ENCODE data around the gene NR5A1. TPM values are rescaled to one million over a fixed set of nuclear protein-coding genes. Genes with fewer than 3 reads are reported as not detected.

The NR5A1 gene
- total RNA-seq, 2 donors from 2014 or later: not detected

- no peak for DNase-seq (ENCODE audit: low spot score)
- Histone ChIP-seq H3K36me3 (no peaks in the 10 kb centered on the region), H3K27me3 (peaks cover 15 to 31% of the 10 kb centered on the region in 2 donors), H3K4me1 (peaks cover 0 to 18% of the 10 kb centered on the region in 2 donors), H3K27ac (no peak overlapping the region), H3K9me3 (no peaks in the 10 kb centered on the region), H3K4me3 (peak overlapping the region in 1 of 2 donors; percentile 15)
- no peak for TF ChIP-seq CTCF (IDR thresholded peaks at IDR 0.05)
These were observed 1.9 kb downstream of the NR5A1 start for GRCh38 chr9:124505006-124505900.

GRCh38 chr9:124504530-124505005 lies 2.6 kb downstream of the NR5A1 start:
- H3K27ac ChIP-seq: no peak overlapping the region
- no peak for DNase-seq (ENCODE audit: low spot score)
- peaks cover 15 to 31% of the 10 kb centered on the region in 2 donors for H3K27me3 ChIP-seq
- no peaks in the 10 kb centered on the region for H3K36me3 ChIP-seq
- peaks cover 0 to 18% of the 10 kb centered on the region in 2 donors for H3K4me1 ChIP-seq
- no peak for TF ChIP-seq CTCF (IDR thresholded peaks at IDR 0.05)
- peak overlapping the region in 1 of 2 donors; percentile 37 for H3K4me3 ChIP-seq
- H3K9me3 ChIP-seq: no peaks in the 10 kb centered on the region

GRCh38 chr9:124503713-124504529 lies 3.3 kb downstream of the NR5A1 start:
- DNase-seq (ENCODE audit: low spot score): no peak
- no peak overlapping the region for H3K27ac ChIP-seq
- H3K36me3 ChIP-seq: no peaks in the 10 kb centered on the region
- peak overlapping the region in 1 of 2 donors; percentile 37 for H3K4me3 ChIP-seq
- no peaks in the 10 kb centered on the region for H3K9me3 ChIP-seq
- peaks cover 15 to 31% of the 10 kb centered on the region in 2 donors for H3K27me3 ChIP-seq
- H3K4me1 ChIP-seq: peaks cover 0 to 18% of the 10 kb centered on the region in 2 donors
- no peak for TF ChIP-seq CTCF (IDR thresholded peaks at IDR 0.05)

- Histone ChIP-seq H3K4me3 (no peak overlapping the region), H3K27me3 (peaks cover 15 to 31% of the 10 kb centered on the region in 2 donors)
- no peak for DNase-seq (ENCODE audit: low spot score)
These were observed 4.2 kb downstream of the NR5A1 start for GRCh38 chr9:124502711-124503702.

More at GRCh38 chr9:124502711-124503702, 4.2 kb downstream of the NR5A1 start:
- H3K27ac ChIP-seq: no peak overlapping the region
- H3K36me3 ChIP-seq: no peaks in the 10 kb centered on the region
- H3K4me1 ChIP-seq: peaks cover 0 to 18% of the 10 kb centered on the region in 2 donors
- no peaks in the 10 kb centered on the region for H3K9me3 ChIP-seq
- no peak for TF ChIP-seq CTCF (IDR thresholded peaks at IDR 0.05)
